Body of pancreas (tissue), 4 donors: Measurements from ENCODE around the gene RBM11.

Source experiments
- CTCF ChIP-seq, 7 experiments: fragments of 450-650 bp in 4 of 7; fragments of 200-600 bp in 3 of 7; sonication (generic) in 3 of 7; IDR thresholded peaks; one replicate each; pipeline ENCODE4 v1.5.1; 2016 to 2019; ENCODE audit warnings: antibody characterized with exemption in 7 of 7
- POLR2A ChIP-seq, 3 donors: fragments of 450-650 bp; IDR thresholded peaks; one replicate each; pipeline ENCODE4 v1.6.1; 2016; ENCODE audit warnings: antibody characterized with exemption in 3 of 3, mild to moderate bottlenecking in 2 of 3

- TF ChIP-seq CTCF (IDR thresholded peaks at IDR 0.05) (no peak), POLR2A (IDR thresholded peaks at IDR 0.05) (no peak)
Measured at GRCh38 chr21:14236180-14236579, 20.2 kb downstream of the RBM11 start.
